Epithelial cell of esophagus (primary cell): ENCODE measurements around the gene ZNF8.
A peak's percentile ranks its signal among the peaks of the same experiment; 100 is the strongest.

ENCODE experiments used
- DNase-seq: peaks from one replicate; pipeline ENCODE4 v3.0.0; 2010; ENCODE audit warnings: low read depth
- H3K4me3 ChIP-seq: 2 replicates; pipeline ENCODE4 v1.5.1; 2011; ENCODE audit warnings: mild to moderate bottlenecking, low read length, control low read depth
- CTCF ChIP-seq: IDR thresholded peaks from 2 replicates; pipeline ENCODE4 v1.5.1; 2011; ENCODE audit warnings: low read depth, mild to moderate bottlenecking, low read length, control low read depth, inconsistent platforms; ENCODE audit not compliant: insufficient read depth; ENCODE audit errors: missing control alignments

Gene ZNF8

GRCh38 chr19:58277197-58277596 lies 1.6 kb upstream of the ZNF8 start:
- H3K4me3 ChIP-seq, result no peak overlapping the region
- DNase-seq, result no peak

GRCh38 chr19:58277748-58278540 lies 811 bp upstream of the ZNF8 start:
- no peak for TF ChIP-seq CTCF
- H3K4me3 ChIP-seq, result peak overlapping the region; percentile 81
- no peak for DNase-seq

More at GRCh38 chr19:58277197-58277596, 1.6 kb upstream of the ZNF8 start:
- no peak for TF ChIP-seq CTCF

- H3K4me3 ChIP-seq, result peak overlapping the region; percentile 81
- TF ChIP-seq CTCF, result no peak
- DNase-seq, result peak; percentile 62
Measured at GRCh38 chr19:58279042-58279924, 528 bp downstream of the ZNF8 start.

GRCh38 chr19:58279925-58280316 lies 1.2 kb downstream of the ZNF8 start:
- DNase-seq, result peak; percentile 34
- H3K4me3 ChIP-seq, result peak overlapping the region; percentile 81
- no peak for TF ChIP-seq CTCF

- no peak for DNase-seq
- H3K4me3 ChIP-seq, result no peak overlapping the region
- no peak for TF ChIP-seq CTCF
Measured at GRCh38 chr19:58284199-58284598, 5.4 kb downstream of the ZNF8 start.

- H3K4me3 ChIP-seq, result no peak overlapping the region
- DNase-seq, result no peak
- no peak for TF ChIP-seq CTCF
Measured at GRCh38 chr19:58291943-58292342, 13.2 kb downstream of the ZNF8 start.
